ENCODE measurements around the gene ACSL6.

The ACSL6 gene

DNA sequence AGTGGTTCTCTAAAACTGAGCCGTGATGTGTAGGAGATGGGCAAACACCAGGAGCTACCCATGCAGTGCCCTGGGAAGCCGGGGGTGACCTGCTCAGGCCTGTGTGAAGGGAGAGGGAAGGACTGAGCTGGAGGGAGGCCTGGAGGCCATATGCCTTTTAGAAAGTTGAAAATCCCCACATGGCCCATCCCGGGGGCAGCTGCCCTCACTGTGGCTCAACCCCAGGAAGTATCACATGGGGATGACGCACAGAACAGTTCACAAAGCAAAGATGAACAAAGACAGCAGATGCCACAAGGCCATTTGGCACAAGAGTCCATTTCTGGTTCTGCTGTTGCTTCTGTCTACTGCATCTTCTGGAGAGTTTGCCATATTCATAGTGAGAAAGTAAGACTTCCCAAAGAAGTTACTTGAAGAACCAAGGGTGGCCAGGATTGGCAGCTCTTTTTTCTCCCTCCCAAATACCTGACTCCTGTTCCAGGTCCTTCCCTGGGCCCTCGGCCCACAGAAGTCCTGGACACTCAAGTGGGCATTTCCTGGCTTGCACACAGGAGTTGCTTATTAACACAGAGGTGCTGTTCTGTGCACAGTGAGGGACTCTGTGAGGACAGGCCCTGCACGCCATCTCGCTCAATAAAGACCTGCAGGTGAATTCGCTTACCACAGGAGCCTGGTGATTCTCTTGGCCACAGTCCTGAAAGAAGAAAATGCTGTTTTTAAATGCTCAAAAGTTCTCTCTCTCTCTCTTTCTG, 25.1 kb downstream of the ACSL6 start:
- Histone ChIP-seq H3K4me3 (ENCODE audit: low read depth, low read length) (no peak overlapping the region), H3K9me3 (ENCODE audit: control insufficient read depth, insufficient read depth, low read depth, low read length) (no peaks in the 10 kb centered on the region), H3K27ac (ENCODE audit: extremely low read depth, low read depth, low read length) (no peak overlapping the region), H3K4me1 (ENCODE audit: control insufficient read depth, insufficient read depth, low read length) (no peaks in the 10 kb centered on the region), H3K36me3 (ENCODE audit: control insufficient read depth in 2 of 2, insufficient read depth in 1 of 2, low read length in 2 of 2) (no peaks in the 10 kb centered on the region)
- TF ChIP-seq ZNF16 (tag by site-specific recombination; IDR thresholded peaks at IDR 0.05; ENCODE audit: low read depth) (no peak), ZNF621 (tag by site-specific recombination; IDR thresholded peaks at IDR 0.05) (no peak), ZNF426 (tag by site-specific recombination; IDR thresholded peaks at IDR 0.05) (no peak), ZNF214 (tag by site-specific recombination; IDR thresholded peaks at IDR 0.05; ENCODE audit: borderline replicate concordance) (no peak), ZNF776 (tag by site-specific recombination; IDR thresholded peaks at IDR 0.05; ENCODE audit: borderline replicate concordance) (no peak), ZSCAN23 (tag by site-specific recombination; IDR thresholded peaks at IDR 0.05) (no peak), RBAK (tag by site-specific recombination; IDR thresholded peaks at IDR 0.05) (no peak), ZBTB7A (tag by site-specific recombination; IDR thresholded peaks at IDR 0.05; ENCODE audit: low read depth) (no peak), ZNF416 (tag by site-specific recombination; IDR thresholded peaks at IDR 0.05) (no peak), ZNF514 (tag by site-specific recombination; IDR thresholded peaks at IDR 0.05) (no peak), ZNF146 (tag by site-specific recombination; IDR thresholded peaks at IDR 0.05) (no peak), ZNF404 (tag by site-specific recombination; IDR thresholded peaks at IDR 0.05) (no peak)
- TF ChIP-seq, protein P1, sequence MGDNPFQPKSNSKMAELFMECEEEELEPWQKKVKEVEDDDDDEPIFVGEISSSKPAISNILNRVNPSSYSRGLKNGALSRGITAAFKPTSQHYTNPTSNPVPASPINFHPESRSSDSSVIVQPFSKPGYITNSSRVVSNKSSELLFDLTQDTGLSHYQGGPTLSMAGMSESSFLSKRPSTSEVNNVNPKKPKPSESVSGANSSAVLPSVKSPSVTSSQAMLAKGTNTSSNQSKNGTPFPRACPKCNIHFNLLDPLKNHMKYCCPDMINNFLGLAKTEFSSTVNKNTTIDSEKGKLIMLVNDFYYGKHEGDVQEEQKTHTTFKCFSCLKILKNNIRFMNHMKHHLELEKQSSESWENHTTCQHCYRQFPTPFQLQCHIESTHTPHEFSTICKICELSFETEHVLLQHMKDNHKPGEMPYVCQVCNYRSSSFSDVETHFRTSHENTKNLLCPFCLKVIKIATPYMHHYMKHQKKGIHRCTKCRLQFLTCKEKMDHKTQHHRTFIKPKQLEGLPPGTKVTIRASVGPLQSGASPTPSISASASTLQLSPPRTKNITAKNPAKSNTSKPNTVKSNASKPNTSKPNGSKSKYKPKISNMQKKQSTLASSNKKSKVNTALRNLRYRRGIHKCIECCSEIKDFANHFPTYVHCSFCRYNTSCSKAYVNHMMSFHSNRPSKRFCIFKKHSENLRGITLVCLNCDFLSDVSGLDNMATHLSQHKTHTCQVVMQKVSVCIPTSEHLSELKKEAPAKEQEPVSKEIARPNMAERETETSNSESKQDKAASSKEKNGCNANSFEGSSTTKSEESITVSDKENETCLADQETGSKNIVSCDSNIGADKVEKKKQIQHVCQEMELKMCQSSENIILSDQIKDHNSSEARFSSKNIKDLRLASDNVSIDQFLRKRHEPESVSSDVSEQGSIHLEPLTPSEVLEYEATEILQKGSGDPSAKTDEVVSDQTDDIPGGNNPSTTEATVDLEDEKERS (tag by site-specific recombination; IDR thresholded peaks at IDR 0.05) = no peak
- TF ChIP-seq, protein P2, sequence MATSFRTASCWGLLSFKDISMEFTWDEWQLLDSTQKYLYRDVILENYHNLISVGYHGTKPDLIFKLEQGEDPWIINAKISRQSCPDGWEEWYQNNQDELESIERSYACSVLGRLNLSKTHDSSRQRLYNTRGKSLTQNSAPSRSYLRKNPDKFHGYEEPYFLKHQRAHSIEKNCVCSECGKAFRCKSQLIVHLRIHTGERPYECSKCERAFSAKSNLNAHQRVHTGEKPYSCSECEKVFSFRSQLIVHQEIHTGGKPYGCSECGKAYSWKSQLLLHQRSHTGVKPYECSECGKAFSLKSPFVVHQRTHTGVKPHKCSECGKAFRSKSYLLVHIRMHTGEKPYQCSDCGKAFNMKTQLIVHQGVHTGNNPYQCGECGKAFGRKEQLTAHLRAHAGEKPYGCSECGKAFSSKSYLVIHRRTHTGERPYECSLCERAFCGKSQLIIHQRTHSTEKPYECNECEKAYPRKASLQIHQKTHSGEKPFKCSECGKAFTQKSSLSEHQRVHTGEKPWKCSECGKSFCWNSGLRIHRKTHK (tag by site-specific recombination; IDR thresholded peaks at IDR 0.05) = no peak
- TF ChIP-seq, protein P3, sequence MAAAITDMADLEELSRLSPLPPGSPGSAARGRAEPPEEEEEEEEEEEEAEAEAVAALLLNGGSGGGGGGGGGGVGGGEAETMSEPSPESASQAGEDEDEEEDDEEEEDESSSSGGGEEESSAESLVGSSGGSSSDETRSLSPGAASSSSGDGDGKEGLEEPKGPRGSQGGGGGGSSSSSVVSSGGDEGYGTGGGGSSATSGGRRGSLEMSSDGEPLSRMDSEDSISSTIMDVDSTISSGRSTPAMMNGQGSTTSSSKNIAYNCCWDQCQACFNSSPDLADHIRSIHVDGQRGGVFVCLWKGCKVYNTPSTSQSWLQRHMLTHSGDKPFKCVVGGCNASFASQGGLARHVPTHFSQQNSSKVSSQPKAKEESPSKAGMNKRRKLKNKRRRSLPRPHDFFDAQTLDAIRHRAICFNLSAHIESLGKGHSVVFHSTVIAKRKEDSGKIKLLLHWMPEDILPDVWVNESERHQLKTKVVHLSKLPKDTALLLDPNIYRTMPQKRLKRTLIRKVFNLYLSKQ (tag by site-specific recombination; IDR thresholded peaks at IDR 0.05; ENCODE audit: borderline replicate concordance) = no peak
- TF ChIP-seq, protein P4, sequence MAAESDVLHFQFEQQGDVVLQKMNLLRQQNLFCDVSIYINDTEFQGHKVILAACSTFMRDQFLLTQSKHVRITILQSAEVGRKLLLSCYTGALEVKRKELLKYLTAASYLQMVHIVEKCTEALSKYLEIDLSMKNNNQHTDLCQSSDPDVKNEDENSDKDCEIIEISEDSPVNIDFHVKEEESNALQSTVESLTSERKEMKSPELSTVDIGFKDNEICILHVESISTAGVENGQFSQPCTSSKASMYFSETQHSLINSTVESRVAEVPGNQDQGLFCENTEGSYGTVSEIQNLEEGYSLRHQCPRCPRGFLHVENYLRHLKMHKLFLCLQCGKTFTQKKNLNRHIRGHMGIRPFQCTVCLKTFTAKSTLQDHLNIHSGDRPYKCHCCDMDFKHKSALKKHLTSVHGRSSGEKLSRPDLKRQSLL (tag by site-specific recombination; IDR thresholded peaks at IDR 0.05) = no peak
- TF ChIP-seq, protein P5, sequence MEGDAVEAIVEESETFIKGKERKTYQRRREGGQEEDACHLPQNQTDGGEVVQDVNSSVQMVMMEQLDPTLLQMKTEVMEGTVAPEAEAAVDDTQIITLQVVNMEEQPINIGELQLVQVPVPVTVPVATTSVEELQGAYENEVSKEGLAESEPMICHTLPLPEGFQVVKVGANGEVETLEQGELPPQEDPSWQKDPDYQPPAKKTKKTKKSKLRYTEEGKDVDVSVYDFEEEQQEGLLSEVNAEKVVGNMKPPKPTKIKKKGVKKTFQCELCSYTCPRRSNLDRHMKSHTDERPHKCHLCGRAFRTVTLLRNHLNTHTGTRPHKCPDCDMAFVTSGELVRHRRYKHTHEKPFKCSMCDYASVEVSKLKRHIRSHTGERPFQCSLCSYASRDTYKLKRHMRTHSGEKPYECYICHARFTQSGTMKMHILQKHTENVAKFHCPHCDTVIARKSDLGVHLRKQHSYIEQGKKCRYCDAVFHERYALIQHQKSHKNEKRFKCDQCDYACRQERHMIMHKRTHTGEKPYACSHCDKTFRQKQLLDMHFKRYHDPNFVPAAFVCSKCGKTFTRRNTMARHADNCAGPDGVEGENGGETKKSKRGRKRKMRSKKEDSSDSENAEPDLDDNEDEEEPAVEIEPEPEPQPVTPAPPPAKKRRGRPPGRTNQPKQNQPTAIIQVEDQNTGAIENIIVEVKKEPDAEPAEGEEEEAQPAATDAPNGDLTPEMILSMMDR (tag by site-specific recombination; IDR thresholded peaks at IDR 0.05) = no peak
- ChIA-PET CTCF (interaction anchor here (0.7 kb wide), 1 partner anchor 199 kb away, joined by 6 read pairs; no protein-coding TSS in a partner anchor), POLR2A (no interaction called here)

Measured in HEK293 (cell line).